HG03045 (cell line): Measurements from ENCODE around the gene ZNF329.

ENCODE experiments used
- ATAC-seq: cut with Tn5 transposase; IDR thresholded peaks from one replicate; pipeline ENCODE4 v1.9.1; 2021; ENCODE audit warnings: mild to moderate bottlenecking, moderate library complexity; ENCODE audit not compliant: unreplicated experiment

ZNF329 gene

DNA sequence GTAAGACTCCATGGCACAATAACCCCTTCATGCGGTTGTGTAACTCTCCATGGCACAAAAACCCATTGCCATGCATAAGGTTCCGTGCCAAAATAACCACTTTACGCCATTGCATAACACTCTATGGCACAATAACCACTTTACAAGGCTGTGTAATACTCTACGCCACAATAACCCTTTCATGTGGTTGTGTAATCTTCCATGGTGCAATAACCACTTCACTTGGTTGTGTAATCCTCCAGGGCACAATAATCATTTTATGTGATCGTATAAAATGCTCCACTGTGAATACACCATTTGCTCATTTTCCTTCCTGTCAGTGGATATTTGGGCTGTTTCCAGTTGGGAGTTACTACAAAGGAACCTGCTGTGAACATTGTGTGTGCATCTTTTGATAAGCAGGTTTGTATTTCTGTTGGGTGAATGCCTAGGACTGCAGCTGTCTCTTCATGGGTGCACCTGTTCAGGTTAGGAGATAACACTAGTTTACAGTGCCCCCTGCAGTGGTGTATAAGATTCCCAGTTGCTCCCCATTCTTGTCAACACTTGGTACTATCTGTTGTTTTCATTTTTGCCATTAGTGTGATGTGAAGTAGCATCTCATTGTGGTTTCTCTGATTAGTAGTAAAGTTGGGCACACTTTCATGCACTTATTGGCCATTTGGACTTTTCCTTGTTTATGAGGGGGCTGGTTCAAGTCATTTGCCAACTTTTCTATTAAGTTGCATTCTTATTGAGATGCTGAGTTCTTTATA lies 31.4 kb downstream of the ZNF329 start:
- no peak for ATAC-seq

- ATAC-seq = no peak
These were observed 32.6 kb downstream of the ZNF329 start for GRCh38 chr19:58117841-58118575.

- no peak for ATAC-seq
These were observed 42.1 kb downstream of the ZNF329 start for GRCh38 chr19:58108546-58108817.

- ATAC-seq = no peak
These were observed 42.6 kb downstream of the ZNF329 start for GRCh38 chr19:58107778-58108545.

DNA sequence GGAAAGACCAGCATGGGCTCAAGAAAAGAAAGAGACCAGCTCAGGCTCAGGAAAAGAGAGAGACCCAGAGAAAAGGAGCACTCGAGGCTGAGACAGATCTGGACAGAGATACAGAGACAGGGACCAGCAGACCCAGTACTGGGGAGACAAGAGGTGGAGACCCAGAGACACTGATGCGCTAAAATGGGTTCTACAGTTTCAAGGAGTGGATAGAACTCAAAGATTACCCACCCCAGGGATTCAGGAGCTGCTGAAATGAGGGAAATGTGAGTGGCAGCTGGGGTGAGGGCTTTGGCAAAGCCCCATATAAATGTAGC lies 51.9 kb downstream of the ZNF329 start:
- ATAC-seq = no peak

DNA sequence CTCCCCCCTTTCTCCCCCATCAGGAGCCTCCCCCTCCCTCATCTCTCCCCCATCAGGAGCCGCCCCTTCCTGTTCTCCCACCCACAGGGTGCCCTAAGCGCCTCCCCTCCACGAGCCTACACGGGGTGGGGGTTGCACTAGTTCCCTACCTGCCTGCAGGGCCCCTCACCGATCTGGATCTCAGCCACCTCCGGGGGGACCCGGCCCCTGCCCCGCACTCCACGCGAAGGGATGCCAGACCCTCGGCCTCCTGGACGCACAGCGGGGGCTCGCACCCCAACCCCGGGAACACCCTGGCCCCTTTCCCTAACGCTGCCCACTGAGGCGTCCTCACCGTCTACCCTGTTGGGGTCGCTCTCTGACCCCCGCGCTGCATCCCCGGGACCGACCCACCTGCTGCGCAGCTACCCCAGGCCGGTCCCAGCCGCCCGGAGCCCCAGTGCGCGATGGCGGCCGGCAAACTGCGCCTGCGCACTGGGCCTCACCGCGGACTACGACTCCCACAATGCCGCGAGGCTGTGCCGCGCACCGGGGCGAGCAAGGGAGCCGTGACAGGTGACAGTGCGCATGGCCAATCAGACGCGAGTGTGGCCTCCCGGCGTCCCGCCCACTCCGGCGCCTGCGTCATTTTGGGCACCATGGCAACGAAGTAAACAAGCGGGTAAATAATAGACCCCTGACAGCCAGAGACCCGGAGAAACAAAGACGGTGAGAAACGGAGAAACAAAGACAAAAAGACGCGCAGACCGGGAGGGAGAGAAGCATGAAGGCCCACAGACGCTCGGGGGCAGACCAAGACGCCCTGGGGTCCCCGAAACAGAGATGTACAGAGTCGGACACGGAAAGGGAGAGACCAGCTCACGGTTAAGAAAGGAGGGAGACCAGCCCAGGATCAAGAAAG lies 52.6 kb downstream of the ZNF329 start, which contains the start of gene ZSCAN18:
TSS of gene ZSCAN18 (minus strand) at position 451 of the 901 bp plus-strand sequence. CDS start 7,964 bp downstream, outside the sequence.
- peak; percentile 83 for ATAC-seq

DNA sequence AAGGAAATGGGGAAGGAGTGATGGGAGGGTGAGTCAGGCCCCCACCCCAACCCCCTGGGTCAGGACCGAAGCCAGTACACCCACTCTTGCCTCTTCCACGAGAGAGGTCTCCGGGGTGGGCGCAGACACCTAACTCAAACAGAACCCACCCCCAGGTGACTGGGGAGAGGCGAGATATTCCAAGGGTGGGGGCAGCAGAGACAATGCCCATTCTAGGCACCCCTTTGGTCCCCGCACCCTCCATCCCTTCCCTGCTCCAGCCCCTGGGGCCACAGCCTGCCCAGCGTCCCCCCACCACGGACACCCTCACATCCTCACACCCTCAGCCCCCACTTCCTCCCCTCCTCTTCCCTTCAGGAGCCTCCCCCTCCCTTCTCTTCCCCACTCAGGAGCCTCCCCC lies 53.2 kb downstream of the ZNF329 start:
- ATAC-seq = no peak

- ATAC-seq = no peak
These were observed 53.7 kb downstream of the ZNF329 start for GRCh38 chr19:58096884-58097283.

DNA sequence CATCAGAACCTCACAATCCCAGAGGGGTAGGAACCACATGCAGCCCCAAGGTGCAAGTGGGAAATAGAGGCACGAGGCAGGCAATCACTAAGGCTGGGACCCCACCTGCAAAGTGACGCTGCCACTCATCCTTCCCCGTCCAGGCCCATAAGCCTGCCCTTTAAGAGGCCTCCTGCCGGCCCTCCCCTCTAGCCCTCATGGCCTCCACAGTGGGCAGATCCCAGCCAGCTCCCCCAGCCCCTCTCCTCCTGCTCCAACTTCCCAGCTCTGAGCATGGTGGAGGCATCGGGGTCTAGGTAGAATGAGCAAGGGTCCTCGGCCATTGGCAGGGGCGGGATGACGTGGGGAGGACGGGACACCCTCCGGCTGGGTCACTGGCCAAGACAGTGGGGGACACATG lies 55.3 kb downstream of the ZNF329 start:
- ATAC-seq = no peak

- ATAC-seq = no peak
These were observed 57.5 kb downstream of the ZNF329 start for GRCh38 chr19:58093071-58093470.

GRCh38 chr19:58091251-58091995 lies 59.2 kb downstream of the ZNF329 start:
- no peak for ATAC-seq

- ATAC-seq = no peak
These were observed 60.7 kb downstream of the ZNF329 start for GRCh38 chr19:58089846-58090245.

- ATAC-seq = no peak
These were observed 62.0 kb downstream of the ZNF329 start for GRCh38 chr19:58088521-58089052.

DNA sequence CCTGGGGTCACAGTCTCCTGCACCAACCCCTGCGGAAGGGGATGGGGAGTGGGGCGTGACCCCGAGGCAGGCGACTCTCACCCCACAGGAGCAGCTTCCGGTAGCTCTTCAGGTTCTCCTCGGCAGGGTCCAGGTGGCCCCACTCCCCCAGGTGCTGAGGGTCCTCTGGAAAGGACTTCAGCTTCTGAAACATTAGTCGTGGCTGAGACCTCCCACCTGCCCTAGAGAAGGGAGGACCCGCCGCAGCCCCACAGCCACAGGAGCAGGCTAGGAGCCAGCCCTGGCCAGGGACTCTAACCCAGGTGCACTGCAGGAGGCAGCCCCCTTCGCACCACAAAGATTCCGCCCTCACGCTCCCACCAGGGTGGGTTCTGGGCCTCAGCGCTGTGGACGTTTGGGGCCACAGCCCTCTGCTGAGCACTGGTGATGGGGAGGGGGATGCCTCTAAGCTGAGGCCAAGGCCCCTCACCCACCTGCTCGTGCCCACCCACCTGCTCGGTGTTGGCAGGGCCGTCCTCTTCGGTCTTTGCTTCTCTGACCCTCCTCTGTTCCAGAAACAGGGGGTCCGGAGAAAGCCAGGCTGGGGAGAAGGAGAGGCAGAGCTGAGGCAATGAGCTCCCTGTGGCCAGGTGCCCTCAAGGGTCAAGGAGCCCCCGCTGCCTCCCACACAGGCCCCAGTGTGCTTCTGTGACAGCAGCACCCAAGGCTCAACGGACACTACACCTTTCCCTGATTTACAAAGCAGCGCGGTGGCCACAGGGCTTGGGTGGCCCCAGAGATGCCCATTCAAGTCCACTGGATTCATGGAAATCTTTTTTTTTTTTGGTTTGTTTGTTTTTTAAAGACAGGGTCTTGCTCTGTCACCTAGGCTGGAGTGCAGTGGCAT lies 63.5 kb downstream of the ZNF329 start:
- ATAC-seq = no peak

DNA sequence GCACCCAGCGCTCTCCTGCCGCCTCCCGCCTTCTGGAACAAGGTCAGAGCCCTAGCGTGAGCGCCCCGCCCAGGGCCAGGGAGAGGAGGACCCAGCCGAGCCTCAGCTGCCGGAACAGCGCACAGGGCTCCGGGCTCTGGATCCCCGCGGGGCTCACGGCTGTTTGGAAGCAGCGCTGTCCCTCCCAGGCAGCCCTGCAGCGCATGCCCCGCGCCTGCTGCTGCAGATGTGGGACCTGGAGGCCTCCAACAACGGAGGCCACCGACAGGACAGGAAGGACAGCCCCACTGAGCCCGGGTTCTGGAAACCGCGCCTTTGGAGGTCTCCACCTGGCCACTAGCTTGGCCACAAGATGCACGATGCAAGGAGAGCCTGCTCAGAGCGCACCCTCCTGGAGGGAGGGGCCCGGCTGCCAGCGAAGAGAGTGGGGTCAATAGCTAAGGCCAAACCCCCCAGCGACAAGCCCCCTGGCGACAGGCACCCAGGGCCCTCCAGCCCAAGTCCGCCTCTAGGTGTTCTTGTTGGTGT lies 65.2 kb downstream of the ZNF329 start:
- no peak for ATAC-seq

DNA sequence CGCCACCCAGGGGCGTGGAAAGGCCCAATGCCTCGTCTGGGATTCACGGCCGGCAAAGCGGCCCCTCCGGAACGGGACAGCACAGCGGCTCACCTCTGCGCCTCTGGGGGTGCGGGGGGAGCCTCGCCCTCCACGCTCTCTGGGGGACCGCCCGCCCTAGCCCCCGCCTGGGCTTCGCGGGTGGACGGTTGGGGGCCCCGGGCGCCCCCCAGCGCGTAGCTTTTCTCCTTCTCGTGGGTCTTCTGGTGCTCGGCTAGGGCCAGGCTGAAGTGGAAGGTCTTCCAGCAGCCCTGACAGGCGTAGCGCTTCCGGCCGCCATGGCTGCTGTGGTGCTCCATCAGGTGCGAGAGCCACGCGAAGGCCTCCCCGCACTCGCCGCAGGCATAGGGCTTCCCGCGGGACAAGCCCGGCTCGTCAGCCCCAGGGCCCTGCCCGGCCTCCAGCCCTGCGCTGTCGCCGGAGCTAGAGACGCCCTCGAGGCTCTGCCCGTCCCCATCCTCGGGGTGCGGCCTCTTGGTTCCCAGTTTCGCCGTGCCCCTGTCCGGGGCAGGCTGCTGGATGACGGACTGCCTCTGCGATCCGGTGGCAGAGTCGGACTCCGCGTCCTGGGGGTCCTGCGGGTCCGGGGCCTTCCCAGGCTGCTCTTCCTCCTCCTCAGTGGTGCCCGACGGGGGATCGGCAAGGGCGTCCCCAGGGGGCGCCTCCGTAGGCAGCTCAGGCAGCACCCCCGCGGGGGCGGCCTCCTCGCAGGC lies 65.8 kb downstream of the ZNF329 start:
- ATAC-seq = no peak

GRCh38 chr19:58083021-58083420 lies 67.6 kb downstream of the ZNF329 start:
- no peak for ATAC-seq

- no peak for ATAC-seq
These were observed 70.8 kb downstream of the ZNF329 start for GRCh38 chr19:58079792-58080191.
